ENCODE results near the gene PCED1B.

The PCED1B gene

DNA sequence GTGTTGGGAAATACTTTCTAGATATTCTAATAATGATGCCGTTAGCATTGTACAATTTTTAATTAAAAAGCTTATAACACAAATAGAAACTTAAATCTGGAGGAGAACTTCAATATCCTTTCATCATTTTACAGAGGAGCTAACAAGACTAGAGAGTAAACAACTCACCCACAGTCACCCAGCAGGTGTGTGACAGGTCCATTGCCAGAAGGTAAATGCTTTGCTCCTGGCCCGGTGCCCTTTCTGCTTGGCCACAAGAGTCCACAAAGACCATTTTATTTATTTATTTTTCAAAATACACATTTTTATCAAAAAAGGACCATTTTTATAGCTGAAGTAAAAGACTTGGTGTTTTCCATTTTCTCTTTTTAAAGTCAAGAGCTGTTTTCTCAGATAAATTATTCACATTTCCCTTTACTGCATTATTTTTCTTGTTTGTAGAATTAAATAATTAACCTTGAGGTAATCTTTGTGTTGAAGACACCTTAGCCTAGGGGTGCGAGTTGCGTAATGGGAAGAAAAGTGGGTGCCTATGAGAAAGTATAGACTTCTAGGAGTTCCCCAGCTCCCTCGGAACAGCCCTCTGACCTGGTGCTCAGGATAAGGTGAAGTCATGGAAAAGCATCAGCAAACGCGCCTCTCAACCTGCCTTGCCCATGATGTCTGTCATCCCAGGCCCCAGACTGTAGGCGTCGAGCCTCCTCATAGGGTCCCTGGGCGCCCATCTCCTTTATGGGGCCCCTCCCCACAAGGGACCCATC, 26.7 kb downstream of the PCED1B start:
- TF ChIP-seq, protein P1, sequence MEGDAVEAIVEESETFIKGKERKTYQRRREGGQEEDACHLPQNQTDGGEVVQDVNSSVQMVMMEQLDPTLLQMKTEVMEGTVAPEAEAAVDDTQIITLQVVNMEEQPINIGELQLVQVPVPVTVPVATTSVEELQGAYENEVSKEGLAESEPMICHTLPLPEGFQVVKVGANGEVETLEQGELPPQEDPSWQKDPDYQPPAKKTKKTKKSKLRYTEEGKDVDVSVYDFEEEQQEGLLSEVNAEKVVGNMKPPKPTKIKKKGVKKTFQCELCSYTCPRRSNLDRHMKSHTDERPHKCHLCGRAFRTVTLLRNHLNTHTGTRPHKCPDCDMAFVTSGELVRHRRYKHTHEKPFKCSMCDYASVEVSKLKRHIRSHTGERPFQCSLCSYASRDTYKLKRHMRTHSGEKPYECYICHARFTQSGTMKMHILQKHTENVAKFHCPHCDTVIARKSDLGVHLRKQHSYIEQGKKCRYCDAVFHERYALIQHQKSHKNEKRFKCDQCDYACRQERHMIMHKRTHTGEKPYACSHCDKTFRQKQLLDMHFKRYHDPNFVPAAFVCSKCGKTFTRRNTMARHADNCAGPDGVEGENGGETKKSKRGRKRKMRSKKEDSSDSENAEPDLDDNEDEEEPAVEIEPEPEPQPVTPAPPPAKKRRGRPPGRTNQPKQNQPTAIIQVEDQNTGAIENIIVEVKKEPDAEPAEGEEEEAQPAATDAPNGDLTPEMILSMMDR (IDR thresholded peaks at IDR 0.05; ENCODE audit: poor library complexity, severe bottlenecking) = no peak

DNA sequence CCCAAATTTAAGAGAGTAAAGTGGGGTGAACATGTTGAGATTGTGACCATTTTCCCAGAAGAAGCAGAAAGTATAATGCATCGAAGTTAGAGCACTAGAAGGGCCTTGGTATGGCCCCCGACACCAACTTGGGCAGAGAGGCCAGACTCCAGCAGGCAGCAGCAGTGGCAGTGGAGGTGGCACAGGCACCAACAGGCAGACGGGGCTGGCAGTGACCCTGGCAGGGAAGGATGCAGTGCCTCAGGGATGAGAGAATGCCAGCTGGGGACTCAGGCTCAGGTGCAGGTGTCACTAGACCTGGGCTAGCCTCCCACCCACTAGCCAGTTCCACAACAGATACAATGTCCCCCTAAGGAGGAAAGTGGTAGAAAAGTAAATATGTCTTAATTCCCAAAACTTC, 28.0 kb downstream of the PCED1B start:
- DNase-seq (ENCODE audit: low spot score) (no peak), ATAC-seq (ENCODE audit: low read depth) (no peak)
- Histone ChIP-seq H3K36me3 (ENCODE audit: low read depth) (no peaks in the 10 kb centered on the region), H3K4me1 (ENCODE audit: insufficient read depth, poor library complexity, severe bottlenecking) (no peaks in the 10 kb centered on the region), H3K27me3 (ENCODE audit: insufficient read depth, poor library complexity, severe bottlenecking) (no peaks in the 10 kb centered on the region), H3K9me3 (ENCODE audit: severe bottlenecking) (no peaks in the 10 kb centered on the region), H3K4me3 (ENCODE audit: severe bottlenecking) (no peak overlapping the region), H3K27ac (ENCODE audit: poor library complexity, severe bottlenecking) (no peak overlapping the region)
- TF ChIP-seq, protein P1 (IDR thresholded peaks at IDR 0.05; ENCODE audit: poor library complexity, severe bottlenecking) = no peak

More for the DNA sequence above, 26.7 kb downstream of the PCED1B start:
- H3K27ac ChIP-seq (ENCODE audit: poor library complexity, severe bottlenecking) = no peak overlapping the region
- no peak for ATAC-seq (ENCODE audit: low read depth)
- H3K9me3 ChIP-seq (ENCODE audit: severe bottlenecking) = no peaks in the 10 kb centered on the region
- no peak overlapping the region for H3K4me3 ChIP-seq (ENCODE audit: severe bottlenecking)
- no peaks in the 10 kb centered on the region for H3K4me1 ChIP-seq (ENCODE audit: insufficient read depth, poor library complexity, severe bottlenecking)
- H3K36me3 ChIP-seq (ENCODE audit: low read depth) = no peaks in the 10 kb centered on the region
- H3K27me3 ChIP-seq (ENCODE audit: insufficient read depth, poor library complexity, severe bottlenecking) = no peaks in the 10 kb centered on the region
- no peak for DNase-seq (ENCODE audit: low spot score)

DNA sequence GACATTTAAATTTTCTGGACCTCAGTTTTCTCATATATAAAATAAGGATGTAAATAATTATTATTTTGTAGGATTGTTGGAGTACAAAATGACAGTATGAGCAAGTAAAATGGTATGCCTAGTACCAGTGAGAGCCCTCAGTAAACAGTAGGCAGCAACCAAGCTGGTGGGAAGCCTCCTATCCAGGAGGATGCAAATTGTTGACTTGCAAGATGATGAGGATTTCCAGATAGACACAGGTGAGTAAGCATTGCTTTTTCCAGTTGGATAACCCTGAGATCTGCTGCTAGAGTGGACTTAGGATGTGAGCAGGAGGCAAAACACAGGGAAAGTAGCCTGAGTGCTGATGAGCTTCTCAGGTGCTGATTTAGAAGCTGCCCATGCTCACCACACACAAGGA, 28.5 kb downstream of the PCED1B start:
- H3K36me3 ChIP-seq (ENCODE audit: low read depth) = no peaks in the 10 kb centered on the region
- no peak overlapping the region for H3K4me3 ChIP-seq (ENCODE audit: severe bottlenecking)
- H3K9me3 ChIP-seq (ENCODE audit: severe bottlenecking) = no peaks in the 10 kb centered on the region
- TF ChIP-seq, protein P1 (IDR thresholded peaks at IDR 0.05; ENCODE audit: poor library complexity, severe bottlenecking) = no peak
- ATAC-seq (ENCODE audit: low read depth) = no peak
- H3K4me1 ChIP-seq (ENCODE audit: insufficient read depth, poor library complexity, severe bottlenecking) = no peaks in the 10 kb centered on the region
- DNase-seq (ENCODE audit: low spot score) = no peak
- H3K27ac ChIP-seq (ENCODE audit: poor library complexity, severe bottlenecking) = no peak overlapping the region
- H3K27me3 ChIP-seq (ENCODE audit: insufficient read depth, poor library complexity, severe bottlenecking) = no peaks in the 10 kb centered on the region

DNA sequence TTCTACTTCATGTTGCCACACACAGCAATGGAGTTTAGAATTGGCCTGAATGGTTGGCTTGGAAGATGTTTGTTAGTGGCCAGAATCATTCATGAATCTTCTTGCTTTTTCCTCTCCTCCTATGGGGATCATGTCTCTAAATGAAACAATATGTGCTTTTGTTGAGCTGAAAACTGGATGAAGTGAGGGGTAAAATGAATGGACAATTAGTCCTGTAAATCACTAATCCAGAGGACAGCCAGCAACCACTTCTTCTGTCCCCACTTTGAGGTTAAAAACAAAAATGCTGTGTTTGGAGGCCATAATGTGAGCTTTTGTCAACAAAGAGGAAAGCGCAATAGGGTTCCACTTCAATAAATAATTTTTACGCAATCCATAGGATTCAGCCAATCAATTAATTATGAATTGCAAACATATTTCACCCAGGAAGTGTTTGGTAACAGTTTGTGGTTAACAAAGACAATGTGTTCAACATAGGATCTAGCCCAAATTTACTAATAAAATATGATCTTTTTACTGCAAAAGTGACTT, 30.7 kb downstream of the PCED1B start:
- no peaks in the 10 kb centered on the region for H3K4me1 ChIP-seq (ENCODE audit: insufficient read depth, poor library complexity, severe bottlenecking)
- DNase-seq (ENCODE audit: low spot score) = no peak
- TF ChIP-seq, protein P1 (IDR thresholded peaks at IDR 0.05; ENCODE audit: poor library complexity, severe bottlenecking) = no peak
- H3K27ac ChIP-seq (ENCODE audit: poor library complexity, severe bottlenecking) = no peak overlapping the region
- no peak overlapping the region for H3K4me3 ChIP-seq (ENCODE audit: severe bottlenecking)
- no peaks in the 10 kb centered on the region for H3K27me3 ChIP-seq (ENCODE audit: insufficient read depth, poor library complexity, severe bottlenecking)
- no peaks in the 10 kb centered on the region for H3K36me3 ChIP-seq (ENCODE audit: low read depth)
- ATAC-seq (ENCODE audit: low read depth) = no peak
- no peaks in the 10 kb centered on the region for H3K9me3 ChIP-seq (ENCODE audit: severe bottlenecking)

All from RWPE2 (cell line).